Esophagus mucosa (tissue), 1 donor: ENCODE data around the gene AGL. TPM values are rescaled to one million over a fixed set of nuclear protein-coding genes. Genes with fewer than 3 reads are reported as not detected.
"Not testable (repeated sequence)": the region's sequence is repeated elsewhere in the genome, so short reads cannot be mapped to it uniquely, and the experiment has no call there.

Source experiments
- ATAC-seq: fragments of 200-7000 bp; cut with Tn5 transposase; one replicate; pipeline ENCODE4 v1.9.1; 2020
- total RNA-seq: library from RNA; stranded (reverse); gene quantifications from one replicate; pipeline ENCODE4 v1.2.4, GENCODE V29; 2023
- donor health status: DM: yes; HTN: yes; CAD: no.

AGL gene
- total RNA-seq, 1 donor from 2014 or later, result 17.4 TPM

DNA sequence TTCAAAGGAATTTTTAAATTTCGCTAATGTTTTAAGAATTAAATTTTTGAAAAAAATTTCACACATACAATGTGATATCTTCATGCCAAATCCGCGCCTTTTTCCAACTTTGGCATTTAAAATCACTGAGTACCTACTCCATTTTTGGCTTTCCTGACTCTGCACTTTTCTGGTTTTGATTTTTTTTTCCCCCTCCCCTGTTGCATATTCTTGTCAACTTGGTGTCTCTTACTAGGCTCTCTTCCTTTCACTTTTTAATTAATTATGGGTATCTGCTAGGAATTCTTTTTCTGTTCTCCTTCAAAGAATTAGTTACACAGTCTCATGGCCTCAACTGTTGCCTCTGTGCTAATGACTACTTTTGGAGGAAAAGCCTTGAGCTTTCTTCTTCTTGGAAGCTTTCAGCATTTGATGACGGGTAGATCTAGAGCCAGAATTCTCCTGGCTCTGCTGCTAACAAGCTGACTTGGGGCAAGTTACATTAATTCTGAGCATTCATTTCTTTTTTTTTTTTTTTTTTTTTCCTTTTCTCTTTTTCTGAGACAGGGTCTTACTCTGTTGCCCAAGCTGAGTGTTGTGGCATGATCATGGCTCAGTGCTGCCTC is 1.8 kb downstream of the AGL start:
- ATAC-seq, result no peak

DNA sequence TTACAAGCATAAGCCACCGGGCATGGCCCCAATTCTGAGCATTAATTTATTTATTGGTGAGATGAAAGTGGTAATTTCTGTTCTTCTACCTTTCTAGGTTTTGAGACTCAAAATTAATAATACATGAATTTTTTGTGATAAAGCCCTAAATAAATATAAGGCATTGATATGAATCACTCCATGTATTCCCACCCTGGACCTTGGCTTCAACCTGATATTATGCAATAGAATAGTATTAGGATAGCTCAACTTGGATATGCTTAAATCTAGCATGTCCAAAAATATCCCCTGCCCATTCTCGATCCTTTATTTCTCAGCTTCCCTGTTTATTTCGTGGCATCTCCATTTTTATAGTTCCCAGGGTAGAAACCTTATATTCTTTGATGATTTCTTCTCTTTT is 2.5 kb downstream of the AGL start:
- no peak for ATAC-seq

DNA sequence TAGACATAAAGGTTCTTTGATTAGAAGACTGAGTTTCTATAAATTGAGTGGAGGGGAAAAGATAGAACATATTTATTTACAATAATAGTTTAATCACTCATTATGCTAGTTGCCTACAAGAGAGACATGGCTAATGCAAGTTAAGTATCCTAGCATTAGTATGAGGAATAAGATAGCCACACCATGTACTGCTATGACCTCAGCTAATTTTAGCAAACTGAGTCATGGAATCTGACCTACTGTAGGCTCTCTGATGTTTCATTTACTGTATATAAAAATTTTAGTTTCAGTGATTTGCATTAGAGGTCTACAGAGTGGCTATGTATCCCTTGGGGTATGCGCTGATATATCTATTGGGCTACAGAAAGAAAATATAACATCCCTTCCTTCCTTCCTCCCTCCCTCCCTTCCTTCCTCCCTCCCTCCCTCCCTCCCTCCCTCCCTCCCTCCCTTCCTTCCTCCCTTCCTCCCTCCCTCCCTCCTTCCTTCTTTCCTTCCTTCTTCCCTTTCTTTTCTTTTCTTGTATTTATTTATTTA is 5.8 kb downstream of the AGL start:
- peak; percentile 54 for ATAC-seq

DNA sequence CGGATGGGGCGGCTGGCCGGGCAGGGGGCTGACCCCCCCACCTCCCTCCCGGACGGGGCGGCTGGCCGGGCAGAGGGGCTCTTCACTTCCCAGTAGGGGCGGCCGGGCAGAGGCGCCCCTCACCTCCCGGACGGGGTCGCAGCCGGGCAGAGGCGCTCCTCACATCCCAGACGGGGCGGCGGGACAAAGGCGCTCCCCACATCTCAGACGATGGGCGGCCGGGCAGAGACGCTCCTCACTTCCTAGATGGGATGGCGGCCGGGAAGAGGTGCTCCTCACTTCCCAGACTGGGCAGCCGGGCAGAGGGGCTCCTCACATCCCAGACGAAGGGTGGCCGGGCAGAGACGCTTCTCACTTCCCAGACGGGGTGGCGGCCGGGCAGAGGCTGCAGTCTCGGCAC is 6.9 kb downstream of the AGL start:
- ATAC-seq, result not testable (repeated sequence)

DNA sequence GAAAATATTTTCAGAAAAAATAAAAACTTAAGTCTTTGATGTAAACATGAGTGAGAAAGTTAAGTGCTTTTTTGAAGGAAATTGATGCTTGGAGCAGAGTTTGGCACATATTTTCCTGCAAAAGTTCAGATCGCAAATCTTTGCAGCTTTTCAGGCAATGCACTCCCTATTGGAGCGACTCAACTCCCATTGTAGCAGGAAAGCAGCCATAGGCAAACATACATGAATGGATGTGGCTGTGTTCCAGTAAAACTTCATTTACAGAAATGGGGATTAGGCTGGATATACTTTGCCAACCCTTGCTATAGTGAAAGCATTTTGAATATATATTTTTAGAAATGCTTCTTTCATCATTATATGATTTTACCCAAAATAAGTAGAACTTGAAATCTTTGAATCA is 8.1 kb downstream of the AGL start:
- peak; percentile 65 for ATAC-seq

DNA sequence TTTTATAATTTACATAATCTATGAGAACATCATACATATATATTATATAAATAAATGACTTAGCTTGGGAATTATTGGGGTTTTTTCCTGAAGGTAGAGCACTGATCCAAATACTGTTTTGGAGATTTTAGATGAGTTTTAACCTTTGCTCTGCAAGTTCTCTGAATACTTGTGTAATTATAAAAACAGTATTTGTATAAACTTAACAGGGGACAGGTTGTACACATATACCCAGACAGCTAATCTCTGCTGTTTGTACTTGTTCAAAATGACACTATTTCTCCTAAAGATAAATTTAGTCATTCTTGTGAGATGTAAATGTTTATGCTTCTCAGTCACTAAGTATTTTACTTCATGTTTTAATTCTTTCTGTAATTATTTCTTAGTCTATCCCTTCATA is 8.7 kb downstream of the AGL start:
- ATAC-seq, result no peak

DNA sequence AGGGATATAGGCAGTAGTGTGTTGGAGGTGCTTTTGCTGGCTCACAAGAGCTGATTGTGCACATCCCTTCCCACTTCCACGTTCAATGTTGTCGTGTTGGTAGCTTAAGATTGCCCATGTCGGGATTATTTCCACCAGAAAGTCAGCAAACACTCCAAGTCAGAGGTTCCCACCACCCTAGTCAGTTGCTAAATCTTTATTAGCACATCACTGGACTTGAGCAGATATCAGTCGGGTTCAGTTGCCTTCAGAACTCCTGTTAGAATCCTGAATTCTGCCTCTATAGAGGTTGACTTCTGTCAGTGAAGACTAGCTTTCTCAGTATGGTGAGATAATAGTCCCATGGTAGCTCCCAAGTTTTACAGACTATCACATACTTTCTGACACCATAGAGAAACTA is 10.5 kb downstream of the AGL start:
- ATAC-seq, result no peak

DNA sequence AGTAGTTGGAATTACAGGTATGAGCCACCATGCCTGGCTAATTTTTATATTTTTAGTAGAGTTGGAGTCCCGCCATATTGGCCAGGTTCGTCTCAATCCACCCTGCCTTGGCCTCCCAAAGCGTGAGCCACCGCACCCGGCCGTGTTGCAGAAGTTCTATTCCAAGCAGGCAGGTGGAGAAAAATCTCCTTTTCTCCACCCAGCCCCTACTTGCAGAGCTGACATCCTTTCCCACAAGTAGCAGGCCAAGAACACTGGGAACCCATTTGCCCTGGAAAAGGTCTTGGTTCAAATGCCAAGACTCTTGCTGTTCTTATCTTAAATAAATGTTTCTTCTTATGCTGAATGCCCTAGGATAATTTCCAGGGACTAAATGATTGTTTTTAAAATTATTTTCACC is 17.5 kb downstream of the AGL start:
- no peak for ATAC-seq

DNA sequence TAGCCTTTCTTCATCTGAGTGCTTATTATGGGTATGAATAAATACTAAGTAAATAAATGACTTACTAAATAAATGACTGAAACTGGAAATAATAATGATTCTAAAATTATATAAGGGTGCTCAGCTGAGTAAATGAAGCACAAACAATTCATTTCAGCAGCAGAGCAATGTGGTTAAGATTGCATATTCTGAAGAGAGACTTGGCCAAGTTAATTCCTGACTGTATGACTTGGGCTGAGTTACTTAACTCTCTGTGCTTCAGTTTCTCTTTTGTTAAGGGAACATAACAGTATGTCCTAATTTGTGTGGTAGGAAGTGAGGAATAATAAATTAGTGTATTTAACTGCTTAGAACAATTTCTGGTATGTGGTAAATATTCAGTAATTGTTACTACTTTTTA is 19.1 kb downstream of the AGL start:
- no peak for ATAC-seq

DNA sequence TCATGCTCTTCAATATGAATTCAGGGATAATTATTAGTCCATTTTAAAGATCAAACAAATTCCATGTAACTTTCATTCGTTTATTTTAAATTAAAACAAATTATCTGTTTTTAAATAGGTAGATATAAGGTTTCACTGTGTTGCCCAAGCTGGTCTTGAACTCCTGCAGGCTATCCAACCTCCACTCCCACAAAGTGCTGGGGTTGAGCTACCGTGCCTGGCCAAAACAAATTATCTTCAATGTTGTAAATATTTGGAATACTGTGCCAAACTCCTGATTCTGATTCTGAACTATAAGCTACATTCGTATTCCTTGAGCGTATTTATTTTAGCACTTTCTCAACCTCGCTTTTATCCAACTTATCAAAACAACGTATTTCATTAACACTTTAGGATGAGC is 19.6 kb downstream of the AGL start:
- no peak for ATAC-seq

DNA sequence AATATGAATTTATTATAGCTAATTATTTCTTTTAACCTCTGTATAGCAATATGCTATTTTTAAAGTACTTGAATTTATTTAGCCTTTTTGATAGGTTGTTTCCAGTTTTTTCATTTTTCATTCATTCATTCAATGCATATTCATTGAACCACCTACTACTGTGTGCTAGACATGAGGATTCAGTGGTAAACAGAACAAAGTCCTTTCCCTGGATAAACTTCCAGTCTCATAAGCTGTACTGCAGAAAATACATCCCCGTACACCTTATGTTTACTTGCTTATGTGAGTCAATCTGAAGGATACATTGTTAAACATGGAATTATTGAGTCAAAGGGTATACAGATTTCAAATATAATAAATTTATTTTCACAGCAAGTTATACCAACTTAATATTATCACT is 21.9 kb downstream of the AGL start:
- no peak for ATAC-seq

DNA sequence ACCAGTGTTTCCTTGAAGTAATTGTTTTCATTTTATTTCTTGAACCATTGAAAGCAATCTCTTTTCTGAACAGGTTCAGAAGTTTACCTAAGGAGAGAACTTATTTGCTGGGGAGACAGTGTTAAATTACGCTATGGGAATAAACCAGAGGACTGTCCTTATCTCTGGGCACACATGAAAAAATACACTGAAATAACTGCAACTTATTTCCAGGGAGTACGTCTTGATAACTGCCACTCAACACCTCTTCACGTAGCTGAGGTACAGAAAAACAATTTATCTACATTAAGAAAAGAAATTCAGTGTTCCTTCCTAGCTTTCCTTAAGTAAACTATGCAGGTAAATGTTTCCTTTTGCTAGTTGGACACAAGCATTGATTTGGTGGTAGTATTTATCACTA is 27.4 kb downstream of the AGL start:
- no peak for ATAC-seq

DNA sequence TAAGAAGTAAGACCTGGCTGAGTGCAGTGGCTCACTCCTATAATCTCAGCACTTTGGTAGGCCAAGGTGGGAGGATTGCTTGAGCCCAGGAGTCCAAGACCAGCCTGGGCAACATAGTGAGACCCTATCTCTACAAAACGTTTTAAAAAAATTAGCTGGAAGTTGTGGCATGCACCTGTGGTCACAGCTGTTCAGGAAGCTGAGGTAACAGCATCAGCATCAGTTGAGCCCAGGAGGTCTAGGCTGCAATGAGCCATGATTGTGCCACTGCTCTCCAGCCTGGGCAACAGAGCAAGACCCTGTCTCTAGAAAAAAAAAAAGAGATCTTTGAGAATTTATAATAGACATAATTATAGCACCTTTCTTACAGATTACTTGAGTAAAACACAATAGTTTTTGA is 36.0 kb downstream of the AGL start:
- no peak for ATAC-seq

DNA sequence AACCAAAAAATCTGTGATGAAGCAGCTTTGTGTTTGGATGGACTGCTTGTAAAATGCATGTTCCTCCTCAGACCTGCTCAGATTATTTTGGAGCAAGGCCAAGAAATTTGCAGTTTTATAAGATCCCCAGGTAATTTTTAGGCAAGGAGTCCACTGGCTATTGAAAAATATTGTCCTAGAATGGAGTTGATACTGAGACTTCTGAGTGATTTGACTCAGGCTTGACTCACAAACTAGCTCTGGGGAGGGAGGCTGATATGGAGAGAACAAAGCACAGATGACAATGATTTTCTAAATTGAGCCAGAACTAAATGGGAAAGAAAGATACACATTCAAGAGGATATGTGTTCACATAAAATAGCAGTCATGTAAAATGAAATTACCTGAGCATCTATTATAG is 36.7 kb downstream of the AGL start:
- ATAC-seq, result no peak

DNA sequence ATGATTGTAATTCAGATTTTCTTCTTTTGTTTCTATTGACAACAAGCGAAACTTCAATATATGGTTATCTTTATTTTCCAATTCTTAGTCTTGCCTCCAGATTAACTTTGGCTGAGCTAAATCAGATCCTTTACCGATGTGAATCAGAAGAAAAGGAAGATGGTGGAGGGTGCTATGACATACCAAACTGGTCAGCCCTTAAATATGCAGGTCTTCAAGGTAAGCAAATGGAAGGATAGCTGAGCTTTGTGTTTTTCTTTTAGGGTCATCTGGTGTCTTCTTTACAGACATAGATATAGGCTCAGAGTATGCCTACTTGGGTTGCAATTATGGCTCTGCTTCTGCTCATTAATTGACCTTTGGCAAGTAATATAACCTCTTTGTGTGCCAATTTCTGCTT is 37.7 kb downstream of the AGL start:
- ATAC-seq, result no peak

DNA sequence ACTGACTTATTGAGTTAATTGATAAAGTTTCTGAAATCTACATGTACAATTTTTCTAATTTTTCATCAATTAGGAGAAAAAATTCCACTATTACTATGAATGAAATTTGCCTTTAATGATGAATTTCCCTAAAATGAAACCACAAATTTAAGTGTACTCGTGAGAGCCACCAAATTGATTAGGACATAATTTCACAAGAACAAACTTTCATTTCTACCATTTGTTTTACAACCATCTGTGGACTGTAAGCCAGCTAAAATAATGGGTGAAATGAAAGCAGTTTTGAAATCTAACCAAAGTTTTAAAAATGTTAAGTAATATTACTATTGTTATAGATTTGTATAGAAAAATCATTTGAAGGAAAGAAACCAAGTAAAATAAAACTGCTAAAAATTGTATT is 41.8 kb downstream of the AGL start:
- ATAC-seq, result no peak

DNA sequence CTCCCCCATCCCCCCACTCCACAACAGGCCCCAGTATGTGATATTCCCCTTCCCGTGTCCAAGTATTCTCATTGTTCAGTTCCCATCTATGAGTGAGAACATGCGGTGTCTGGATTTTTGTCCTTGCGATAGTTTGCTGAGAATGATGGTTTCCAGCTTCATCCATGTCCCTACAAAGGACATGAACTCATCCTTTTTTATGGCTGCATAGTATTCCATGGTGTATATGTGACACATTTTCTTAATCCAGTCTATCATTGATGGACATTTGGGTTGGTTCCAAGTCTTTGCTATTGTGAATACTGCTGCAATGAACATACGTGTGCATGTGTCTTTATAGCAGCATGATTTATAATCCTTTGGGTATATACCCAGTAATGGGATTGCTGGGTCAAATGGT is 53.1 kb downstream of the AGL start:
- ATAC-seq, result not testable (repeated sequence)

DNA sequence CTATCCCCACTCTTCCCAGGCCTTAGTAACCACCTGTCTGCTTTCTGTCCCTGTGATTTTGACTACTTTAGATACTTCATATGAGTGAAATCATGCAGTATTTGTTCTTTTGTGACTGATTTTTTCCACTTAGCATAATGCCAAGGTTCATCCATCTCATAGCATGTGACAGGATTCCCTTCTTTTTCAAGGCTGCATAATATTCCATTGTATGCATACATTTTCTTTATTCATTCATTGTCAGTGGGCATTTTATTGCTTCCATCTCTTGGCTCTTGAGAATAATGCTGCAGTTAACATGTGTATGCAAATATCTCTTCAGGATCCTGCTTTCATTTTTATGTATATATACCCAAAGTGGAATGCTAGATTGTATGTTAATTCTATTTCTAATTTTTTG is 56.4 kb downstream of the AGL start:
- no peak for ATAC-seq

DNA sequence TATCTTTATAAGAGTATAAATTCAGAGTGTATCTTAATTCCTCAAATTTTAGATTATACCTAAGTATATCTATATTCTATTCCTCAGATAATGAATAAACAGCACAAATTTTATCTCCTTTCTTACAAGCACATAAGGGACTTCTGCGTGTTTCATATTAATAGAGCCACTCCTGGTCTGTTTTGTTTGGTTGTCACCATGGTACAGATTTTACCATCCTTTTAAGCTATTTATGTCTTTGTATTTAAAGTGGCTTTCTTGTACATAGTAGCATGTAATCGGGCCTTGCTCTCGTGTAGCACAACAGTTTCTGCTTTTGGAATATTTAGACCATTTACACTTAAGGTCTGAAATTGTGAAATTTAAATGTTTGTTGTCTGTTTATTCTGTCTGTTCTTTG is 67.1 kb downstream of the AGL start:
- ATAC-seq, result no peak

DNA sequence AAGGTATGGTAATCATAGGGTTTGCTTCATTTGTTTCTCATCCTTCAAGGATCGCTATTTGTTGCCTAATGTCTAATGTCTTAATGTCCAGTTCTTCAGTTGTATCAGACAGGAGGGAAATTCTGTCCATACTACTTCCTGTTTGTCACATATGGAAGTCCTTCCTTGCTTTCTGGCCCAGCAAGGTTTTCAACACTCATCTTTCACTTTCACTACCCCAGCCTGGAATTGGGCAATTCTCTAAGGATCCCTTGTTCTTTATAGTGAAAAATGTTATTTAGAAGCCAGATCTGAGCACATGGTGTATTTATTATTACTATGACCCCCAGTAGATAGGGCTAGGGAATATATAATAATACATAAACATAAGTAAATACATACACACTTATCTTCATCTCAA is 69.1 kb downstream of the AGL start:
- no peak for ATAC-seq

DNA sequence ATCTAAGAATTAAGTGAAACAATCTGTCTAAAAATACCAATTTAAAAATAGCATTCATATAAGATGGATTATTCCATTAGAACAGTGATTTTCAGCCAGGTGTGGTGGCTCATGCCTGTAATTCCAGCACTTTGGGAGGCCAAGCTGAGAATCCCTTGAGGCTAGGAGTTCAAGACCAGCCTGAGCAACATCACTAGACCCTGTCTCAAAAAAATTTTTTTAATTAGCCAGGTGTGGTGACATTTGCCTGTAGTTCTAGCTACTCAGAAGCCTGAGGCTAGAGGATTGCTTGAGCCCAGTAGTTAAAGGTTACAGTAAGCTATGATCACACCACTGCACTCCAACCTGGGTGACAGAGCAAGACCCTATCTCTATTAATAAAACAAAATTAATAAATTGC is 84.6 kb downstream of the AGL start:
- no peak for ATAC-seq

DNA sequence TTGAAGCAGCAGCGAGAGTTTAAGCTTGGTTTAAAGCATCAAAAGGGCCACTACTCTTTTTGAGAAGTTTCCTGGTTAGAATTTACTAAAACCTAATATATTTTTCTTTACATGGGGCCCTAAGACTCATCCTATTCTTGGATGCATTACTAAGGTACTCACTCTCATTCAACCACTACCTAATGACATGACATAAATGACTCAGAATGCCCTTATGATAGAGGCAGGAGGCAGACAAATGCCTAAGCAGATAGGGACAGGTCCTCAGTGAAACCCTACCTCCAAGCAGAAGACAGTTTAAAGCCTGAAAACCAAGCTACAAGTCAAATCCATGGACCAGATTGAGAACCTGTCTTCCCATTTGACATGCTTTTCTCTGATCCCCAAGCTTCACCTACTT is 85.4 kb downstream of the AGL start:
- no peak for ATAC-seq

DNA sequence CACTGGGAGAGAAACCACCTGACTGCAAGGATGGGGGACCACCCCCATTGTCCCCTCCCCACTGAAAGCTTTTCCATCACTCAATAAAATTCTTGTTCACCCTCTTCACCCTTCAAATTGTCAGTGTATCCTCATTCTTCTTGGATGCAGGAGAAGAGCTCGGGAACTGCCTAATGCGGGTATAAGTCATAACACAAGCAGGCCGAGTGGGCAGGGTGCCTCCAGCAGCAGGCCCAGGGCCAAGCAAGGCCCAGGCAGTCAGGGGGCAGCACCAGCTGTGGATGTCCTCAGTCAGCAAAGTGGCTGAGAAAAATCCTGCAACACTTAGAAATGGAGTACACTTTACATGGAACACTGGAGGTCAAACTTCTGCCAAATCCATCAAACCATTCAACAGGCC is 85.9 kb downstream of the AGL start:
- ATAC-seq, result no peak

DNA sequence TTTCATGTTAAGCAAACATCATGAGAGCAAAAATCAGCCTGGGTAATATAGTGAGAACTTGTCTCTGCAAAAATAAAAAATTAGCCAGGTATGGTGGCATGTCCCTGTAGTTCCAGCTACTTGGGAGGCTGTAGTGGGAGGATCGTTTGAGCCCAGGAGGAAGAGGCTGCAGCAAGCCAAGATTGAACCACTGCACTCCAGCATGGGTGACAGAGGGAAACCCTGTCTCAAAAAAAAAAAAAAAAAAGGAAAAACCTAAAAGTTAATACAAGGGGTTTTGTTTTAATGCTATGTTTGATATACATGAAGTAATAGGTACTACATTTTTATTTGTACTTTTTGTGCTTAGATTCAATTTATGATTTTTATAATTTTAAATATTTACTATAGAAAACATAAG is 92.6 kb downstream of the AGL start:
- ATAC-seq, result no peak

DNA sequence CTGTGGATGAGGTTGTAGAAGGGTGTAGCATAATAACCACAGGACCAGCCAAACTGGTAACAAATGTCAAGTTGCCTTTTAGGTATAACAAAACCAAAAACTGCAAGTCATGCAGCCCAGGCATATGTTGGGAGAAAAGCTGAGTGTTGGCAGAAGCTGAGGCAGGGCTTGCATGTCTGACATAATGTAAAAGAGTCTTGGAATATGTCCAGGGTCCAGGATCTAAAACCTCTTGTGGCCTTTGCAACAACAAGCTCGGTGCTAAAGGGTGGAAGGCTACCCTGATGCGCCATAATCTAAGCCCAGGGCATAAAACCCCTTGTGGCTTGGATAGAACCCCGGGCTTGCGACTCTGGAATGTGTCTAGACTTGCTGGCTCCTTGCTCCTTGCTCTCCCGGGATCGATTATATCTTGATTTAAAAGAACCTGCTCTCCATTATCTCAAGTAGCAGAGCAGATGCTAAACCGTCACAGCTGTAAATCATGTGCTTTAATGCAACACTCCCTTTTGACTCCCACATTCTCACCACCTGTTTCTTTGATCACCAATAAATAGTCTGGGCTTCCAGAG is 93.1 kb downstream of the AGL start:
- ATAC-seq, result peak; percentile 63
